SK-N-SH treated with all-trans-retinoic acid at 6 μM for 48 hours (cell line): ENCODE results near the gene STARD10.

ENCODE experiments used
- BACH2 ChIP-seq: fragments of 250-450 bp; sonication (Bioruptor Pico); IDR thresholded peaks from 2 replicates; pipeline ENCODE4 v1.9.0; 2021; ENCODE audit warnings: mild to moderate bottlenecking, borderline replicate concordance
- GLIS3 ChIP-seq: fragments of 250-450 bp; sonication (Bioruptor Pico); IDR thresholded peaks from 2 replicates; pipeline ENCODE4 v1.5.0; 2020; ENCODE audit warnings: mild to moderate bottlenecking, moderate library complexity
- ISL1 ChIP-seq: fragments of 250-450 bp; sonication (Bioruptor Pico); IDR thresholded peaks from 2 replicates; pipeline ENCODE4 v2.1.2; 2022; ENCODE audit warnings: mild to moderate bottlenecking, moderate library complexity
- RARB ChIP-seq: fragments of 250-450 bp; sonication (Bioruptor Pico); IDR thresholded peaks from 2 replicates; pipeline ENCODE4 v1.8.0; 2021; ENCODE audit warnings: mild to moderate bottlenecking, moderate library complexity
- TOX ChIP-seq: fragments of 250-450 bp; sonication (Bioruptor Pico); IDR thresholded peaks from 2 replicates; pipeline ENCODE4 v1.8.0; 2021; ENCODE audit warnings: mild to moderate bottlenecking, moderate library complexity, borderline replicate concordance
- ZC3H10 ChIP-seq: fragments of 250-450 bp; sonication (Bioruptor Pico); IDR thresholded peaks from 2 replicates; pipeline ENCODE4 v1.5.1; 2021; ENCODE audit warnings: mild to moderate bottlenecking, moderate library complexity
- ZFP3 ChIP-seq: fragments of 250-450 bp; sonication (Bioruptor Pico); IDR thresholded peaks from 2 replicates; pipeline ENCODE4 v1.5.0; 2020; ENCODE audit warnings: mild to moderate bottlenecking, moderate library complexity
- TF ChIP-seq, protein P1 (sequence below): fragments of 250-450 bp; sonication (Bioruptor Pico); IDR thresholded peaks from 2 replicates; pipeline ENCODE4 v1.8.0; 2020; ENCODE audit warnings: mild to moderate bottlenecking, moderate library complexity, borderline replicate concordance
- TF ChIP-seq, protein P2 (sequence below): fragments of 250-450 bp; sonication (Bioruptor Pico); IDR thresholded peaks from 2 replicates; pipeline ENCODE4 v1.5.1; 2021; ENCODE audit warnings: mild to moderate bottlenecking, moderate library complexity

DNA sequence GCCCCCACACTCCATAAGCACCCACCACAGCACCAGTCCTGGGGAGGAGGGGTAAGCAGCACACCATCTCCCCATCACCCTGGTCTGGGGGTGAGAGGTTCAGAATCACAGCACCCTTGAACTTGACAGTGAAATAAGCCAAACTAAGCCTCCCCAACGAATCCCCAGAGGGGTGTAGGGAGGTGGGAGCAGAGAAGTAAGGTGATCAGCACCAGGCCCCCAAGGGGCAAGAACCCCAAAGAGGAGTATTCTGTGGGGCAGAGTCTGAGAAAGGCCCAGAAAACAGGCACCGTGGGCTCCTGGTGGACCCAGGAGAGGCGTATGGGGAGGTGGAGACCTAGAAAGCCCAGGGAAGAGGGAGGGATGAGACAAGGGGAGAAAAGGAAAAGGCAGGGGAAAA lies 72.6 kb downstream of the STARD10 start:
- TF ChIP-seq RARB (CRISPR knock-in tag) (no peak), ISL1 (CRISPR knock-in tag) (no peak), BACH2 (CRISPR knock-in tag) (no peak), TOX (no peak), GLIS3 (no peak), ZC3H10 (CRISPR knock-in tag) (no peak), ZFP3 (CRISPR knock-in tag) (no peak)
- TF ChIP-seq, protein P1, sequence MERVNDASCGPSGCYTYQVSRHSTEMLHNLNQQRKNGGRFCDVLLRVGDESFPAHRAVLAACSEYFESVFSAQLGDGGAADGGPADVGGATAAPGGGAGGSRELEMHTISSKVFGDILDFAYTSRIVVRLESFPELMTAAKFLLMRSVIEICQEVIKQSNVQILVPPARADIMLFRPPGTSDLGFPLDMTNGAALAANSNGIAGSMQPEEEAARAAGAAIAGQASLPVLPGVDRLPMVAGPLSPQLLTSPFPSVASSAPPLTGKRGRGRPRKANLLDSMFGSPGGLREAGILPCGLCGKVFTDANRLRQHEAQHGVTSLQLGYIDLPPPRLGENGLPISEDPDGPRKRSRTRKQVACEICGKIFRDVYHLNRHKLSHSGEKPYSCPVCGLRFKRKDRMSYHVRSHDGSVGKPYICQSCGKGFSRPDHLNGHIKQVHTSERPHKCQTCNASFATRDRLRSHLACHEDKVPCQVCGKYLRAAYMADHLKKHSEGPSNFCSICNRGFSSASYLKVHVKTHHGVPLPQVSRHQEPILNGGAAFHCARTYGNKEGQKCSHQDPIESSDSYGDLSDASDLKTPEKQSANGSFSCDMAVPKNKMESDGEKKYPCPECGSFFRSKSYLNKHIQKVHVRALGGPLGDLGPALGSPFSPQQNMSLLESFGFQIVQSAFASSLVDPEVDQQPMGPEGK: no peak
- TF ChIP-seq, protein P2, sequence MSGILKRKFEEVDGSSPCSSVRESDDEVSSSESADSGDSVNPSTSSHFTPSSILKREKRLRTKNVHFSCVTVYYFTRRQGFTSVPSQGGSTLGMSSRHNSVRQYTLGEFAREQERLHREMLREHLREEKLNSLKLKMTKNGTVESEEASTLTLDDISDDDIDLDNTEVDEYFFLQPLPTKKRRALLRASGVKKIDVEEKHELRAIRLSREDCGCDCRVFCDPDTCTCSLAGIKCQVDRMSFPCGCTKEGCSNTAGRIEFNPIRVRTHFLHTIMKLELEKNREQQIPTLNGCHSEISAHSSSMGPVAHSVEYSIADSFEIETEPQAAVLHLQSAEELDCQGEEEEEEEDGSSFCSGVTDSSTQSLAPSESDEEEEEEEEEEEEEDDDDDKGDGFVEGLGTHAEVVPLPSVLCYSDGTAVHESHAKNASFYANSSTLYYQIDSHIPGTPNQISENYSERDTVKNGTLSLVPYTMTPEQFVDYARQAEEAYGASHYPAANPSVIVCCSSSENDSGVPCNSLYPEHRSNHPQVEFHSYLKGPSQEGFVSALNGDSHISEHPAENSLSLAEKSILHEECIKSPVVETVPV (CRISPR knock-in tag): no peak
